ENCODE measurements around the gene GPR25.
"Not testable (repeated sequence)": the region's sequence is repeated elsewhere in the genome, so short reads cannot be mapped to it uniquely, and the experiment has no call there.

Gene GPR25

GRCh38 chr1:200895801-200896530 is 23.2 kb downstream of the GPR25 start:
- no peak for DNase-seq

- DNase-seq: no peak
Observed at GRCh38 chr1:200896531-200897196, 23.9 kb downstream of the GPR25 start.

GRCh38 chr1:200897259-200897658 is 24.5 kb downstream of the GPR25 start:
- DNase-seq: no peak

- no peak for DNase-seq
Observed at GRCh38 chr1:200899015-200899386, 26.2 kb downstream of the GPR25 start.

GRCh38 chr1:200899451-200899915 is 26.7 kb downstream of the GPR25 start:
- no peak for DNase-seq

- no peak for DNase-seq
Observed at GRCh38 chr1:200899954-200900867, 27.4 kb downstream of the GPR25 start.

- peak; percentile 15 for DNase-seq
Observed at GRCh38 chr1:200900877-200901276, 28.1 kb downstream of the GPR25 start.

GRCh38 chr1:200901350-200901749 is 28.6 kb downstream of the GPR25 start:
- DNase-seq: no peak

GRCh38 chr1:200901796-200902444 is 29.1 kb downstream of the GPR25 start:
- DNase-seq: no peak

- no peak for DNase-seq
Observed at GRCh38 chr1:200903793-200904192, 31.0 kb downstream of the GPR25 start.

GRCh38 chr1:200904772-200905171 is 32.0 kb downstream of the GPR25 start:
- DNase-seq: no peak

- DNase-seq: no peak
Observed at GRCh38 chr1:200905411-200906052, 32.8 kb downstream of the GPR25 start.

GRCh38 chr1:200906491-200906890 is 33.7 kb downstream of the GPR25 start:
- no peak for DNase-seq

GRCh38 chr1:200907611-200908097 is 34.9 kb downstream of the GPR25 start:
- DNase-seq: no peak

GRCh38 chr1:200908191-200908868 is 35.5 kb downstream of the GPR25 start:
- DNase-seq: no peak

- no peak for DNase-seq
Observed at GRCh38 chr1:200909071-200909470, 36.3 kb downstream of the GPR25 start.

GRCh38 chr1:200909757-200910239 is 37.0 kb downstream of the GPR25 start:
- no peak for DNase-seq

GRCh38 chr1:200911361-200911760 is 38.6 kb downstream of the GPR25 start:
- no peak for DNase-seq

GRCh38 chr1:200911936-200912335 is 39.2 kb downstream of the GPR25 start:
- not testable (repeated sequence) for DNase-seq

GRCh38 chr1:200912737-200913407 is 40.1 kb downstream of the GPR25 start:
- no peak for DNase-seq

GRCh38 chr1:200916152-200916551 is 43.4 kb downstream of the GPR25 start:
- DNase-seq: no peak

All from NCI-H510A (cell line).